GM19023 (cell line): ENCODE results near the gene ZSWIM1.
A peak's percentile ranks its signal among the peaks of the same experiment; 100 is the strongest.
"Not testable (repeated sequence)": the region's sequence is repeated elsewhere in the genome, so short reads cannot be mapped to it uniquely, and the experiment has no call there.

Experiments used
- ATAC-seq: cut with Tn5 transposase; IDR thresholded peaks from one replicate; pipeline ENCODE4 v1.9.1; 2021; ENCODE audit warnings: mild to moderate bottlenecking, moderate library complexity; ENCODE audit not compliant: unreplicated experiment

Gene ZSWIM1

GRCh38 chr20:45887346-45887715, 6.3 kb downstream of the ZSWIM1 start, which contains the start of gene SPATA25:
SPATA25 (minus strand) TSS chr20:45887622; CDS start chr20:45887590, 32 bp downstream.
- no peak for ATAC-seq

GRCh38 chr20:45888681-45889080, 7.7 kb downstream of the ZSWIM1 start:
- no peak for ATAC-seq

GRCh38 chr20:45890077-45890984, 9.3 kb downstream of the ZSWIM1 start:
- peak; percentile 19 for ATAC-seq

- peak; percentile 76 for ATAC-seq
These were observed 10.3 kb downstream of the ZSWIM1 start, which contains the start of the genes CTSA and NEURL2 for GRCh38 chr20:45890985-45891983. CTSA (plus strand) TSS chr20:45891335; CDS start chr20:45891569, 234 bp downstream. NEURL2 (minus strand) TSS chr20:45891208; CDS start chr20:45890991, 217 bp downstream.

- no peak for ATAC-seq
These were observed 11.2 kb downstream of the ZSWIM1 start for GRCh38 chr20:45892049-45892825.

GRCh38 chr20:45892828-45893500, 11.9 kb downstream of the ZSWIM1 start:
- no peak for ATAC-seq

- no peak for ATAC-seq
These were observed 12.8 kb downstream of the ZSWIM1 start for GRCh38 chr20:45893831-45894230.

GRCh38 chr20:45894797-45895196, 13.8 kb downstream of the ZSWIM1 start:
- no peak for ATAC-seq

- ATAC-seq = no peak
These were observed 15.7 kb downstream of the ZSWIM1 start for GRCh38 chr20:45896641-45897161.

GRCh38 chr20:45897289-45897688, 16.3 kb downstream of the ZSWIM1 start:
- ATAC-seq = no peak

GRCh38 chr20:45897692-45898091, 16.7 kb downstream of the ZSWIM1 start:
- no peak for ATAC-seq

- ATAC-seq = no peak
These were observed 17.3 kb downstream of the ZSWIM1 start for GRCh38 chr20:45898285-45898684.

GRCh38 chr20:45899046-45899835, 18.2 kb downstream of the ZSWIM1 start:
- no peak for ATAC-seq

GRCh38 chr20:45901332-45901731, 20.3 kb downstream of the ZSWIM1 start:
- not testable (repeated sequence) for ATAC-seq

- no peak for ATAC-seq
These were observed 21.2 kb downstream of the ZSWIM1 start for GRCh38 chr20:45902199-45902701.

- ATAC-seq = no peak
These were observed 23.8 kb downstream of the ZSWIM1 start for GRCh38 chr20:45904583-45905504.

- ATAC-seq = no peak
These were observed 24.6 kb downstream of the ZSWIM1 start for GRCh38 chr20:45905505-45906079.
